ENCODE results near the gene FRMPD1. TPM values are rescaled to one million over a fixed set of nuclear protein-coding genes. Genes with fewer than 3 reads are reported as not detected.

Gene FRMPD1
- total RNA-seq, 4 donors from 2014 or later: 0.34 to 0.50 (median 0.45) TPM; not detected in 1

GRCh38 chr9:37679649-37680402 lies 29.1 kb downstream of the FRMPD1 start:
- no peak for DNase-seq (ENCODE audit: extremely low spot score)
- no peak for TF ChIP-seq CTCF (IDR thresholded peaks at IDR 0.05)
- H3K27me3 ChIP-seq: peaks cover 0 to 32% (median 0%) of the 10 kb centered on the region in 4 donors
- no peak overlapping the region for H3K4me3 ChIP-seq
- no peaks in the 10 kb centered on the region for H3K9me3 ChIP-seq
- H3K36me3 ChIP-seq: no peaks in the 10 kb centered on the region
- no peak overlapping the region for H3K27ac ChIP-seq (replicated peaks in 1 of 4)
- intact Hi-C loops (cut with DNase I): no loop called here
- 81% methylated on average over 7 of the region's 8 CpGs for WGBS
- H3K4me1 ChIP-seq: peaks cover 0 to 8% (median 0%) of the 10 kb centered on the region in 4 donors

GRCh38 chr9:37682951-37683350 lies 32.2 kb downstream of the FRMPD1 start:
- no peak for TF ChIP-seq CTCF (IDR thresholded peaks at IDR 0.05)
- no peak for TF ChIP-seq EP300 (IDR thresholded peaks at IDR 0.05)
- TF ChIP-seq POLR2AphosphoS5 (IDR thresholded peaks at IDR 0.05): no peak
- no peak for TF ChIP-seq POLR2A (IDR thresholded peaks at IDR 0.05; ENCODE audit: low read depth)
- H3K9me3 ChIP-seq: no peaks in the 10 kb centered on the region
- H3K4me1 ChIP-seq: peaks cover 0 to 5% (median 0%) of the 10 kb centered on the region in 4 donors
- H3K36me3 ChIP-seq: no peaks in the 10 kb centered on the region
- H3K27me3 ChIP-seq: peaks cover 0 to 35% (median 0%) of the 10 kb centered on the region in 4 donors
- H3K4me3 ChIP-seq: no peak overlapping the region
- intact Hi-C loops (cut with DNase I): no loop called here
- no peak overlapping the region for H3K27ac ChIP-seq (replicated peaks in 1 of 4)
- no peak for DNase-seq (ENCODE audit: extremely low spot score)
- 77% methylated on average over 3 of the region's 3 CpGs for WGBS

- TF ChIP-seq CTCF (IDR thresholded peaks at IDR 0.05) (no peak), EP300 (IDR thresholded peaks at IDR 0.05) (no peak), POLR2A (IDR thresholded peaks at IDR 0.05; ENCODE audit: low read depth) (no peak), POLR2AphosphoS5 (IDR thresholded peaks at IDR 0.05) (no peak)
- 67% methylated on average over 10 of the region's 10 CpGs for WGBS
- intact Hi-C loops (cut with DNase I): no loop called here
These were observed 33.0 kb downstream of the FRMPD1 start for GRCh38 chr9:37683531-37684371.

GRCh38 chr9:37692622-37693221 lies 42.0 kb downstream of the FRMPD1 start:
- no peak overlapping the region for H3K27ac ChIP-seq (replicated peaks in 1 of 4)
- no peak overlapping the region for H3K4me3 ChIP-seq
- intact Hi-C loops (cut with DNase I): no loop called here
- H3K36me3 ChIP-seq: no peaks in the 10 kb centered on the region
- 38% methylated on average over 11 of the region's 11 CpGs for WGBS
- TF ChIP-seq CTCF (IDR thresholded peaks at IDR 0.05): no peak
- TF ChIP-seq EP300 (IDR thresholded peaks at IDR 0.05): no peak
- no peak for TF ChIP-seq POLR2A (IDR thresholded peaks at IDR 0.05; ENCODE audit: low read depth)
- TF ChIP-seq POLR2AphosphoS5 (IDR thresholded peaks at IDR 0.05): no peak
- peaks cover 0 to 6% (median 3%) of the 10 kb centered on the region in 4 donors for H3K4me1 ChIP-seq
- DNase-seq (ENCODE audit: extremely low spot score): no peak
- peaks cover 0 to 5% (median 0%) of the 10 kb centered on the region in 4 donors for H3K9me3 ChIP-seq
- peaks cover 0 to 28% (median 0%) of the 10 kb centered on the region in 4 donors for H3K27me3 ChIP-seq

More at GRCh38 chr9:37683531-37684371, 33.0 kb downstream of the FRMPD1 start:
- Histone ChIP-seq H3K27ac (replicated peaks in 1 of 4) (no peak overlapping the region), H3K9me3 (no peaks in the 10 kb centered on the region), H3K4me3 (no peak overlapping the region), H3K4me1 (peaks cover 0 to 3% (median 0%) of the 10 kb centered on the region in 4 donors), H3K36me3 (no peaks in the 10 kb centered on the region), H3K27me3 (peaks cover 0 to 35% (median 0%) of the 10 kb centered on the region in 4 donors)
- no peak for DNase-seq (ENCODE audit: extremely low spot score)
